NCI-H510A (cell line): ENCODE results near the gene DNAH6.

Experiments used
- DNase-seq: peaks from one replicate; lab custom pipeline; 2025; lab: John Stamatoyannopoulos, UW

Gene DNAH6

GRCh38 chr2:84801811-84802210 is 285.5 kb downstream of the DNAH6 start:
- no peak for DNase-seq

- no peak for DNase-seq
Measured at GRCh38 chr2:84805250-84805958, 289.1 kb downstream of the DNAH6 start.

GRCh38 chr2:84807063-84807485 is 290.8 kb downstream of the DNAH6 start:
- DNase-seq = no peak

- no peak for DNase-seq
Measured at GRCh38 chr2:84808279-84808678, 292.0 kb downstream of the DNAH6 start.

- DNase-seq = no peak
Measured at GRCh38 chr2:84811839-84812431, 295.6 kb downstream of the DNAH6 start.

GRCh38 chr2:84815146-84815545 is 298.8 kb downstream of the DNAH6 start:
- DNase-seq = no peak

- DNase-seq = no peak
Measured at GRCh38 chr2:84816426-84817026, 300.2 kb downstream of the DNAH6 start.

- DNase-seq = no peak
Measured at GRCh38 chr2:84817239-84817655, 300.9 kb downstream of the DNAH6 start.

GRCh38 chr2:84821806-84822205 is 305.5 kb downstream of the DNAH6 start:
- no peak for DNase-seq

- no peak for DNase-seq
Measured at GRCh38 chr2:84823229-84823628, 306.9 kb downstream of the DNAH6 start.

- no peak for DNase-seq
Measured at GRCh38 chr2:84823788-84824187, 307.5 kb downstream of the DNAH6 start.

- no peak for DNase-seq
Measured at GRCh38 chr2:84827978-84828575, 311.8 kb downstream of the DNAH6 start.

GRCh38 chr2:84829693-84830092 is 313.4 kb downstream of the DNAH6 start:
- no peak for DNase-seq

- no peak for DNase-seq
Measured at GRCh38 chr2:84830095-84830494, 313.8 kb downstream of the DNAH6 start.

- DNase-seq = no peak
Measured at GRCh38 chr2:84830758-84831500, 314.6 kb downstream of the DNAH6 start.

- DNase-seq = no peak
Measured at GRCh38 chr2:84832772-84833461, 316.6 kb downstream of the DNAH6 start.

- no peak for DNase-seq
Measured at GRCh38 chr2:84833481-84834150, 317.3 kb downstream of the DNAH6 start.

GRCh38 chr2:84836215-84836614 is 319.9 kb downstream of the DNAH6 start:
- DNase-seq = no peak

- no peak for DNase-seq
Measured at GRCh38 chr2:84838434-84839145, 322.3 kb downstream of the DNAH6 start.

- no peak for DNase-seq
Measured at GRCh38 chr2:84839851-84840250, 323.6 kb downstream of the DNAH6 start.
